GM06990 (cell line): Measurements from ENCODE around the gene PTGR2.
A peak's percentile ranks its signal among the peaks of the same experiment; 100 is the strongest.

ENCODE experiments used
- DNase-seq: peaks from one replicate; pipeline ENCODE4 v3.0.0-alpha.2; 2011; ENCODE audit not compliant: insufficient read length; ENCODE audit errors: extremely low read depth
- H3K27me3 ChIP-seq: replicated peaks from 2 replicates; pipeline ENCODE4 v1.6.0; 2011; ENCODE audit warnings: low read length; ENCODE audit not compliant: control insufficient read depth, insufficient read depth
- H3K36me3 ChIP-seq: 2 replicates; pipeline ENCODE4 v1.5.1; 2011; ENCODE audit warnings: low read length; ENCODE audit not compliant: control insufficient read depth, insufficient read depth
- H3K4me3 ChIP-seq: replicated peaks from 2 replicates; pipeline ENCODE4 v1.5.1; 2011; ENCODE audit warnings: low read depth, mild to moderate bottlenecking, control low read depth, low read length
- TF ChIP-seq, protein P1 (sequence below): IDR thresholded peaks from 2 replicates; pipeline ENCODE4 v1.5.1; 2011; ENCODE audit warnings: low read length, control low read depth, mild to moderate bottlenecking, inconsistent platforms; ENCODE audit not compliant: insufficient read depth, poor library complexity, severe bottlenecking

The PTGR2 gene

DNA sequence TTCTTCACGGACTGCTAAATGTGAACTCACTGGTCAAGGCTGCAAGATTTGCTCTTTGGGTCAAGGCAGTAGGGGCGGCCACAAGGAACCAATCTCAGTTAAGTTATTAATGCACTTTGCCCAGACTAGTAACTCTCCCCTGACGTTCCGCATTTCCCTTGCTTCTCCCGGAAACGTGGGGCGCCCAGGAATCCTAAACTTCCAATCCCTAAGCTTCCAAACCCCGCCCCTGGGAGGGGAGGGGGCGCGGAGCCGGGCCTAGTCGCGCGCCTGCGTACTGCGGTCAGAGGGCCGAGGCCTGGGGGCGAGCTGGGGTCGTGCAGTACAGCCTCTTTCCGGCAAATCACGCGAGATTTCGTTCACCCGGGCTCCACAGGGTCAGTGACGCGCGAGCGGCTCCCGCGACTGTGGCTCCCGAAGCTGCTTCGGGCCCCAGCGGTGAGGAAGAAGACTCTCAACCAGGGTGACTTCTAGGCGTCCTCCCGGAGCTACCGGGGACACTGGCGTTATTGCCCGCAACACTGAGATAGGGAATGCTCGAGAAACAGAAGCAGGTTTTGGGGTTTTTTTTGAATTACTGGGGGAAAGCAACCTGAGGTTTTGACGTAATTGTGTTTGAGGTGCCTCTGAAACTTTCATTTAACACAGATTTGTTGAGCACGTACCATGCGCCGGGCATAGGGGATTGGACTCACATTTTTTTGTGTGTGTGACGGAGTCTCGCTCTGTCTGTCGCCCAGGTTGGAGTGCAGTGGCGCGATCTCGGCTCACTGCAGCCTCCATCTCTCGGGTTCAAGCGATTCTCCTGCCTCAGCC lies at the start of gene PTGR2:
Gene PTGR2, plus strand, starts transcription at position 265 of the 816 bp plus-strand sequence. CDS start 7,032 bp downstream, outside the sequence.
- TF ChIP-seq, protein P1, sequence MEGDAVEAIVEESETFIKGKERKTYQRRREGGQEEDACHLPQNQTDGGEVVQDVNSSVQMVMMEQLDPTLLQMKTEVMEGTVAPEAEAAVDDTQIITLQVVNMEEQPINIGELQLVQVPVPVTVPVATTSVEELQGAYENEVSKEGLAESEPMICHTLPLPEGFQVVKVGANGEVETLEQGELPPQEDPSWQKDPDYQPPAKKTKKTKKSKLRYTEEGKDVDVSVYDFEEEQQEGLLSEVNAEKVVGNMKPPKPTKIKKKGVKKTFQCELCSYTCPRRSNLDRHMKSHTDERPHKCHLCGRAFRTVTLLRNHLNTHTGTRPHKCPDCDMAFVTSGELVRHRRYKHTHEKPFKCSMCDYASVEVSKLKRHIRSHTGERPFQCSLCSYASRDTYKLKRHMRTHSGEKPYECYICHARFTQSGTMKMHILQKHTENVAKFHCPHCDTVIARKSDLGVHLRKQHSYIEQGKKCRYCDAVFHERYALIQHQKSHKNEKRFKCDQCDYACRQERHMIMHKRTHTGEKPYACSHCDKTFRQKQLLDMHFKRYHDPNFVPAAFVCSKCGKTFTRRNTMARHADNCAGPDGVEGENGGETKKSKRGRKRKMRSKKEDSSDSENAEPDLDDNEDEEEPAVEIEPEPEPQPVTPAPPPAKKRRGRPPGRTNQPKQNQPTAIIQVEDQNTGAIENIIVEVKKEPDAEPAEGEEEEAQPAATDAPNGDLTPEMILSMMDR, result no peak
- DNase-seq, result peak; percentile 92
- Histone ChIP-seq H3K4me3 (peak within 1 kb of the TSS; percentile 72), H3K36me3 (no peaks in the 10 kb centered on the region), H3K27me3 (no peaks in the 10 kb centered on the region)

DNA sequence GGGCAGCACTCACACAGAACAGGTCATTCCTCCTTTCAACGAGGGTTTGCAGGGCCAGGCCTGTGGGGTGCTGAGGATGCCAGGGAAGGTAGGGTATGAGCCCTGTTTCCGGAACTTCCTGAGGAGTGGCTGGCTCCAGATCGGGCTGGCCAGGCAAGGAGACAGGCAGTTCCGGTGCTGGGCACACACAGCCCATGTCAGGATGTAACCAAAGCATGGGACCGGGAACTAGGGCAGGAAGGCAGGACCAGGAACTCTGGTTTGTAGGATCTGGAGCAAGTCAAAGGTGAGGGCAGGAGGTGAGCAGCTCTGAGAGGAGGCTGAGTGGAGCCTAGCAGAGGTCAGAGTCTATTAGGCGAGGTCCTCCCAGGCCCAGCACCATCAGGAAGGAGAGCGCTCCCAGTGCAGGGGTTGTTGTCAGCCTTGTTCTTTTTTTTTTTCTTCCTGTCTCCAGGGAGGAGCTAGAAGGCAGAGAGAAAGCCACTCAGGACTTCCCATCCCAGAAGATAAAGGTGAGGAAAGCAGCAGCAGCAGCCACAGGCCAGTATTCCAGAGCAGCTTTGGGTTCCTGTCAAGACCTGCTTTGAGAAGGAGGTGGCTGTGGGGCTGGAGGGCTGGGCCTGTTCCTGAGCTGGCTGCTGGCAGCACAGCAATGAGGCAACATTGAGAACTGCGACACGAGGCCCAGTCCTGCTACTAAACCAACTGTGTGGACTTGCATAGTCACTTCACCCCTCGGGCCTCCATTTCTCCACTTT lies 49.0 kb upstream of the PTGR2 start:
- no peaks in the 10 kb centered on the region for H3K27me3 ChIP-seq
- TF ChIP-seq, protein P1, result no peak
- no peak overlapping the region for H3K4me3 ChIP-seq
- DNase-seq, result no peak
- H3K36me3 ChIP-seq, result no peaks in the 10 kb centered on the region; the same call in 1 of the 2 replicates

DNA sequence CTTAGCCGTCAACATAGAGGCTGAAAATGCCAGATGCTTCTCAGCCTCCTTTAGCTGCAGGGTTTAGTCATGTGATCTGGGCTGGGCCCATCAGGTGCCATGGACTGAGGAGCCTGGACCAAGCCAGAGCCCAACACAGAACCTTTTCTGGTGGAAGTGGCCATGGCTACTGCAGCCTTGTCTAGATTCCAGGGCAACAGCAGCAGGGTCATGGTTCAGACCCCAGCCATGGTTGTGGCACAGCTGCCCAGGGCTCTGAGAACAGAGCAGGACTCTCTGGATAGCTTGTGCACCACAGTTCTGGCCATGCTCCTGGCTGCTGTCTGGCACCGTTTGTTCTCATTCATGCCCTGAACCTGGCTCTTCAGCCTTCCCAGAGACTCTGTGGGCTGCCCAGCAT lies 47.0 kb upstream of the PTGR2 start:
- TF ChIP-seq, protein P1, result no peak
- H3K27me3 ChIP-seq, result no peaks in the 10 kb centered on the region
- no peak for DNase-seq
- no peak overlapping the region for H3K4me3 ChIP-seq
- H3K36me3 ChIP-seq, result no peaks in the 10 kb centered on the region; the same call in 1 of the 2 replicates

DNA sequence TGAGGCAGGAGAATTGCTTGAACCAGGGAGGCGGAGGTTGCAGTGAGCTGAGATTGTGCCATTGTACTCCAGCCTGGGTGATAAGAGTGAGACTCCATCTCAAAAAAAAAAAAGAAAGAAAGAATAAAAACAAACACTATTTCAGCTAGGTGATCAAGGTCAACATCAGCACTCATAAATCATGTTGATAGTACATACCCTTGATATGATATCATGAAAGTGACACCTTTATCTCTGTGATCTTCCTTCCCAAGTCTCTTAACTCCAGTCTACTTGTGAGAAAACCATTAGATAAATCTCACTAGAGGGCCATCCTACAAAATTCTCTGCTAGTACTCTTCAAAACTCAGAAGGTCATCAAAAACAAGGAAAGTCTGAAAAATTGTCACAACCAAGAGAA lies 44.2 kb upstream of the PTGR2 start:
- H3K36me3 ChIP-seq, result no peaks in the 10 kb centered on the region; the same call in 1 of the 2 replicates
- H3K4me3 ChIP-seq, result no peak overlapping the region
- no peak for DNase-seq
- TF ChIP-seq, protein P1, result no peak
- H3K27me3 ChIP-seq, result no peaks in the 10 kb centered on the region

DNA sequence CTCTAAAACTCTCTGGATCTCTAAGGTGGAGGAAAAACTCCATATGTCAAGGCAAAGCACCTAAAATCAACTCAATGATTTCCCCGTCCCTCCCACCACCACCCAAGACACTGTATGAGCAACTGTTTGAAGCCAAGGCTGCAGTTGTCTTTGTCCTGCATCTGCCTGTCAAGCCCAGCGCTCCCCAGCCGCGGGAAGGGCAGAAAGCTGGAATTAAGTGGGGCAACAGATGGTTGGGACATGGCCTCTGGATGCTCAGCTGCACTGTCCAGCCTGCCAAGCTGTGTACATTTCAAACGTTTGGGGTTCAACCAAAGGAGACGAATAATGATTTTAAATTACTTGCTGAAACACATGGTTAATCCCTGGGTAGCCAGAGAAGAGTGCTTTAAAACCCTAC lies 42.2 kb upstream of the PTGR2 start:
- DNase-seq, result no peak
- Histone ChIP-seq H3K27me3 (no peaks in the 10 kb centered on the region), H3K4me3 (no peak overlapping the region), H3K36me3 (no peaks in the 10 kb centered on the region)
- TF ChIP-seq, protein P1, result no peak
